Muscle layer of duodenum (tissue), 2 donors: ENCODE results near the gene TDRD12.
"Not testable (repeated sequence)": the region's sequence is repeated elsewhere in the genome, so short reads cannot be mapped to it uniquely, and the experiment has no call there.

Experiments used
- H3K27ac ChIP-seq: one replicate; pipeline ENCODE4 v1.7.0; 2013; ENCODE audit warnings: mild to moderate bottlenecking, low read length
- H3K27me3 ChIP-seq: one replicate; pipeline ENCODE4 v1.7.0; 2013; ENCODE audit warnings: low read depth, mild to moderate bottlenecking, control low read depth, low read length
- H3K36me3 ChIP-seq, 2 donors: one replicate each; pipeline ENCODE4 v1.7.0; 2013; ENCODE audit warnings: low read length in 2 of 2, control low read depth in 1 of 2, mild to moderate bottlenecking in 1 of 2; ENCODE audit not compliant: insufficient read depth in 2 of 2, control insufficient read depth in 1 of 2
- H3K4me1 ChIP-seq, 2 donors: one replicate each; pipeline ENCODE4 v1.7.0; 2013; ENCODE audit warnings: low read length in 2 of 2, mild to moderate bottlenecking in 2 of 2, control low read depth in 1 of 2, moderate library complexity in 1 of 2; ENCODE audit not compliant: insufficient read depth in 2 of 2, control insufficient read depth in 1 of 2
- H3K4me3 ChIP-seq, 2 donors: one replicate each; pipeline ENCODE4 v1.7.0; 2013; ENCODE audit warnings: low read length in 2 of 2, low read depth in 1 of 2, mild to moderate bottlenecking in 1 of 2
- H3K9me3 ChIP-seq, 2 donors: one replicate each; pipeline ENCODE4 v1.7.0; 2013; ENCODE audit warnings: low read length in 2 of 2, control low read depth in 1 of 2, mild to moderate bottlenecking in 1 of 2; ENCODE audit not compliant: control insufficient read depth in 1 of 2
- donor health status: healthy.

The TDRD12 gene

GRCh38 chr19:32694316-32694715, 25.3 kb upstream of the TDRD12 start:
- H3K9me3 ChIP-seq, H3K27me3 ChIP-seq, H3K27ac ChIP-seq: not testable (repeated sequence)
- H3K4me1 ChIP-seq, result peaks cover 8 to 37% of the 10 kb centered on the region in 2 donors
- peak overlapping the region in 1 of 2 donors; percentile 28 for H3K4me3 ChIP-seq
- H3K36me3 ChIP-seq, result peaks cover 0 to 12% of the 10 kb centered on the region in 2 donors

- H3K4me3 ChIP-seq, result peak overlapping the region in 1 of 2 donors; percentile 28
- H3K4me1 ChIP-seq, result peaks cover 8 to 37% of the 10 kb centered on the region in 2 donors
- not testable (repeated sequence) for H3K27me3 ChIP-seq, H3K27ac ChIP-seq, H3K9me3 ChIP-seq
- H3K36me3 ChIP-seq, result peaks cover 0 to 18% of the 10 kb centered on the region in 2 donors
These were observed 24.7 kb upstream of the TDRD12 start for GRCh38 chr19:32694851-32695250.

- H3K27me3 ChIP-seq, H3K4me3 ChIP-seq, H3K27ac ChIP-seq, H3K9me3 ChIP-seq: not testable (repeated sequence)
- H3K4me1 ChIP-seq, result peaks cover 8 to 37% of the 10 kb centered on the region in 2 donors
- peaks cover 0 to 21% of the 10 kb centered on the region in 2 donors for H3K36me3 ChIP-seq
These were observed 24.1 kb upstream of the TDRD12 start for GRCh38 chr19:32695506-32695905.

- Histone ChIP-seq H3K4me1 (peaks cover 0 to 29% of the 10 kb centered on the region in 2 donors), H3K36me3 (peaks cover 0 to 21% of the 10 kb centered on the region in 2 donors)
- H3K9me3 ChIP-seq, H3K27ac ChIP-seq, H3K4me3 ChIP-seq, H3K27me3 ChIP-seq: not testable (repeated sequence)
These were observed 22.8 kb upstream of the TDRD12 start for GRCh38 chr19:32696771-32697170.

- not testable (repeated sequence) for H3K4me3 ChIP-seq, H3K9me3 ChIP-seq, H3K27ac ChIP-seq, H3K27me3 ChIP-seq
- H3K4me1 ChIP-seq, result peaks cover 0 to 11% of the 10 kb centered on the region in 2 donors
- peaks cover 0 to 33% of the 10 kb centered on the region in 2 donors for H3K36me3 ChIP-seq
These were observed 19.4 kb upstream of the TDRD12 start for GRCh38 chr19:32700129-32700528.

GRCh38 chr19:32702010-32702409, 17.6 kb upstream of the TDRD12 start:
- H3K4me1 ChIP-seq, result peaks cover 0 to 8% of the 10 kb centered on the region in 2 donors
- H3K36me3 ChIP-seq, result peaks cover 0 to 33% of the 10 kb centered on the region in 2 donors
- no peaks in the 10 kb centered on the region for H3K27me3 ChIP-seq
- H3K4me3 ChIP-seq, result no peak overlapping the region
- H3K27ac ChIP-seq, result no peak overlapping the region
- H3K9me3 ChIP-seq, result peaks cover 0 to 8% of the 10 kb centered on the region in 2 donors

GRCh38 chr19:32704006-32704405, 15.6 kb upstream of the TDRD12 start:
- peaks cover 0 to 24% of the 10 kb centered on the region in 2 donors for H3K36me3 ChIP-seq
- not testable (repeated sequence) for H3K4me1 ChIP-seq, H3K4me3 ChIP-seq, H3K27ac ChIP-seq, H3K27me3 ChIP-seq, H3K9me3 ChIP-seq

GRCh38 chr19:32708457-32708856, 11.1 kb upstream of the TDRD12 start:
- H3K9me3 ChIP-seq, result peaks cover 0 to 8% of the 10 kb centered on the region in 2 donors
- no peak overlapping the region for H3K4me3 ChIP-seq
- no peaks in the 10 kb centered on the region for H3K4me1 ChIP-seq
- H3K27me3 ChIP-seq, result no peaks in the 10 kb centered on the region
- no peak overlapping the region for H3K27ac ChIP-seq
- H3K36me3 ChIP-seq, result peaks cover 7 to 16% of the 10 kb centered on the region in 2 donors

GRCh38 chr19:32709032-32709431, 10.5 kb upstream of the TDRD12 start:
- peaks cover 7 to 14% of the 10 kb centered on the region in 2 donors for H3K36me3 ChIP-seq
- H3K9me3 ChIP-seq, result peaks cover 0 to 5% of the 10 kb centered on the region in 2 donors
- no peaks in the 10 kb centered on the region for H3K27me3 ChIP-seq
- no peak overlapping the region for H3K27ac ChIP-seq
- H3K4me1 ChIP-seq, result no peaks in the 10 kb centered on the region
- H3K4me3 ChIP-seq, result no peak overlapping the region

- Histone ChIP-seq H3K9me3 (no peaks in the 10 kb centered on the region), H3K4me3 (no peak overlapping the region), H3K36me3 (peaks cover 7 to 13% of the 10 kb centered on the region in 2 donors), H3K27ac (no peak overlapping the region), H3K4me1 (no peaks in the 10 kb centered on the region), H3K27me3 (no peaks in the 10 kb centered on the region)
These were observed 7.8 kb upstream of the TDRD12 start for GRCh38 chr19:32711747-32712146.

- H3K36me3 ChIP-seq, result peaks cover 2 to 13% of the 10 kb centered on the region in 2 donors
- H3K4me3 ChIP-seq, H3K27me3 ChIP-seq, H3K27ac ChIP-seq, H3K9me3 ChIP-seq, H3K4me1 ChIP-seq: not testable (repeated sequence)
These were observed 3.4 kb upstream of the TDRD12 start for GRCh38 chr19:32716203-32716602.

- Histone ChIP-seq H3K9me3 (no peaks in the 10 kb centered on the region), H3K4me1 (no peaks in the 10 kb centered on the region), H3K27ac (no peak overlapping the region), H3K36me3 (peaks cover 0 to 13% of the 10 kb centered on the region in 2 donors), H3K27me3 (no peaks in the 10 kb centered on the region), H3K4me3 (no peak overlapping the region)
These were observed 2.1 kb upstream of the TDRD12 start for GRCh38 chr19:32717496-32717895.
